Hypothalamus (tissue), 51 donors: Measurements from ENCODE around the gene CCDC27.

Experiments
- DNase-seq, 51 donors: peaks; one replicate each; lab custom pipeline; 2025; lab: John Stamatoyannopoulos, UW

CCDC27 gene

GRCh38 chr1:3750741-3751140, 1.5 kb upstream of the CCDC27 start:
- DNase-seq, result no peak

DNA sequence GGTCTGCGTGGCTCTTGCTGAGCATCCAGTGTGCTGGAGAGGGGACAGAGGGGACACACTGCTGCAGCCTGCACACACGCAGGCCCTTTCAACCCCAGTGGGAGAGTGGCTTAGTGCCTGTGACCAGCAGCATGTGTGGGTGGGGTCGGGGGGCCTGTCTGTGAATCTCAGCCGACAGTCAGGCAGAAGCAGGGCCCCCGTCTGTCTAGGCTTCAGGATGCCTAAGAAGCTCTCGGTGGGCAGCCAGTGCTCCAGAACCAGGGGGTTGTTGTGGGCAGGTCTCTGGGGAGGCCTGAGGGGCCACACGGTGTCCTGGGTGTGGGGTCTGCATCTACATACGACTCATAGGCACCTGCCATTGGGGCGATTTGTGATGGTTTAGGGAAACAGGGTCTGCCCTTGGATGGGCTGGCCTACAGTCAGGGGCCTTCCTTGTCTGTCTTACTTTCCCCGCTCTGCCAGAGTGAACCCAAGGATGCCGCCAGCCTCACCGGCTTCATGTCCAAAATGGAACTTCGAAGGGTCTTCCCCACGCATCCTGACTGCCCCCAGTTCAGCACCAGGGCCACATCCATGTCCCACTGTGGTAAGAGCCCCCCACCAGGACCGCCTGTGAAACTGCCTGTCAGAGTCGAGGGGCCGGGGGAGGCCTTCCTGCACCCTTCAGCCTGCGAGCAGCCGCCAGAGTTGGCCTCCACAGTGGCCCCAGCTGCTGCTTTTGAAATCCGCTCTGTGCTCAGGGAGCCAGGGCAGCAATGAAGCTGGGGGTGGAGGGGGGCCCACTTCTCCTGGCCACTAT, 1.6 kb downstream of the CCDC27 start:
- DNase-seq, result no peak

- no peak for DNase-seq
Observed at GRCh38 chr1:3756394-3756793, 4.1 kb downstream of the CCDC27 start.

- DNase-seq, result no peak
Observed at GRCh38 chr1:3759164-3759563, 6.9 kb downstream of the CCDC27 start.

DNA sequence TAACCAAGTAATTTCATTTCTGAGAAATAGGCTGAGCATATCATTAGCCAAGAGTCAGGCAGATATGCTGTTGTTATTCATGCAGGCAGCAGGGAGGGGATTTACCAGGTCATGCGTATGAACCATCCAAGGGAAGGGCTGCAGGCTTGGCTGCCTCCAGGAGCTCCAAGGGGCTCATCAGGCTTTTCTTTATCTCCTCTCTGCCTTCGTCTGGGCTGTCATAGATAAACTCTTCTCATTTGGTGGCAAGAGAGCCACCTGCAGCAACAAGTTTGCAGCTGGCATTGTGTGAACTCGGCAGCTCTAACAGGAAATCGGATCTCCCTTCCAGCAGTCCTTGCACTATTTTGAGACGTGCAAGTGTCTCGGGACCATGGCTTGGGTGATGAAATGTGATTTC, 7.5 kb downstream of the CCDC27 start:
- DNase-seq, result no peak

DNA sequence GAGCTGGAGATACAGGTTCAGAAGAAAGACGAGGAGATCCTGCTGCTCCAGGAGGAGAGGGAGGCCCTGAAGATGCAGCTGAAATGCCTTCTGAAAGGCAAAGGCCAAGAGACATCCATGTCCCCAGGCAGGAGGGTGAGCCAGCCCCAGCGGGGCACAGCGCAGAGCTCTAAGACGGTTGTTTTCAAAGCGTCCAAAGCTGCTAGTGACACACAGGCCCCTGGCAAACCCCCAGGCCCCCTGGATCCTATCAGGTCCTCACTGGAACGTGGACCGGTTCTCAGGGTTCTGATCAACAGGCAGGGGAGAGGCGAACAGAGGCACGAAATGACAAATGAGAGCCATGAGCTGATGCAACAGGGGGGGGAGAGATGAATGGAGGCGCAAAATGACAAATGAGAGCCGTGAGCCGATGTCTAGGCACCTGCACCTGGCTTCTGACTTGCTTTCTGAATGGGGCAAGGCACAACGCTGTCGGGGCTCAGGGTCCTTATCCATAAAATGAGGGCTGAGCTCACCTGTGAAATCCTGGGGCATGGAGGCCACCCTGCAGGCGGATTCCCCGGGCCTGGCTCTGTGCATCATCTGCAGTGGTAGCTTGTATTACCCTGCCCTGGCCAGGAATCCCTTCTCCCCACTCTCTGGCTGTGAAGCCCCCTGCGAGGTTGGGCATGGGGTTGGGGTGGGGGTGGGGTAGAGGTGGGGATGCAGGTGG, 9.2 kb downstream of the CCDC27 start:
- no peak for DNase-seq

DNA sequence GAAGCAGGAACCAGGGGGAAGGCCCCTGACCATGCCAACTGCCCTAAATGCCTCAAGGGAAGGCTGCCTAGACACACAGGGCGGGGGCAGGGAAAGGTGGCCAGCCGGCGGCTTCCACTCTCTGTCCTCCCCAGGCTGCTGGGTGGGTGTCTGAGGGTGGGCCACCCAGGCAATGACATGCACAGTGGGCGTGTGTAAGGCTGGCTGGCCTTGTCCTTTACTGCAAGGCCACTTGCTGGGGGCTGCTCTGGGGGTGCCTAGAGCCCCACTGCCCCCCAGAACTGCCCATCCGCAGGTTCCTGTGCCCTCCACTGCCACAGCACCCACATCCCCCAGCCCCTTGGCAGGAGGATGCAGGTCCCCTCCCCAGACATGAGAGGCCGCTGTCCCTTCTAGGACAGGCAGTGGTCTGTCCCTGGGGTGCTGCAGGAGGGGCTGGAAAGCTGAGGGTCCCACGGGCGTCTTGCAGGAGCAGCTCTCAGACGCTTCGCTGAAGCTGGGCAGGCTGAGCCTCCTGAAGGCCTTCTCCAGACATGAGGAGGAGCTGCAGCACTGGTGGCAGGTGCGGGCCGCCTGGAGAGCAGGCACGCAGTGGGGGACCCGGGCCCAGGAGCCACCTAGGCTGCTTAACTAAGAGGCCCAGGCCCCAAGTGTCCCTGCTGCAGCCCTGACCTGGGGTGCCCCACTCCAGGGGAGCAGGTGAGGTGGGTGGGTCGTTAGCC, 10.1 kb downstream of the CCDC27 start:
- no peak for DNase-seq

- DNase-seq, result no peak
Observed at GRCh38 chr1:3762873-3763228, 10.6 kb downstream of the CCDC27 start.

DNA sequence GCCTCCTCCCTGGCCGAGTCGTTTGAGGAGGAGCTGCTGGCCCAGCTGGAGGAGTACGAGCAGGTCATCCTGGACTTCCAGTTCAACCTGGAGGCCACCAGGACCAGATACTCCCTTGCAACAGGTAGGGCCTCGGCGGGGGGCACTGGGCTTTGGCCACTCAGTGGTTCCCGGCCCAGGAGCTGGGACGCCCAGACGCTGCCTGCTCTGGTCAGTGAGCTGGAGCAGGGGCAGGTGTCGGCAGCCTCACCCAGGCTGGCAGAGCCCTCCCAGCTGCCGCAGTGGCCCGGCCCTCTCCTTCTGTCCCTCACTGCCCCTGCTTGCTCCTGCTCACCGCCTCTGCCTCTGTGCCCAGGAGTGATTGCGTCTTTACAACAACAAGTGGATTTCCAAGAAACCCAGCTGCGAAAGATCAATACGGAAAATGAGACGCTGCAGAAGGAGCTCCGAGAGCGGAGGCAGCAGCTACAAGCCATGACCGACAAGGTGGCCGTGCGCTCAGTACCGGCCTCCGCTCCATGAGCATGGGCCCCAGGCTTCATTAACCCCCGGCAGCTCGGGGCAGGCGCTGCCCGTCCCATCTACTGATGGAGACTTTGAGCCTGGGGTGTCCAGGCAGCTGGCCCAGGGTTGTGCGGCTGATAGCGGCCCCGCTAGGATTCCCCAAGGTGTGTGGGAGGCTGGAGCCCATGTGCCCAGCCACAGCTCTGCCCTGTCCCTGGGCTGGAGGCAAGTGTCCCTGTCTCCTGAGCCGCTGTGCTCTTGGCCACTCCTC, 11.3 kb downstream of the CCDC27 start:
- no peak for DNase-seq

GRCh38 chr1:3767328-3767925, 15.2 kb downstream of the CCDC27 start:
- DNase-seq, result no peak

- no peak for DNase-seq
Observed at GRCh38 chr1:3768811-3769390, 16.7 kb downstream of the CCDC27 start.

- no peak for DNase-seq
Observed at GRCh38 chr1:3770047-3770765, 18.0 kb downstream of the CCDC27 start.

DNA sequence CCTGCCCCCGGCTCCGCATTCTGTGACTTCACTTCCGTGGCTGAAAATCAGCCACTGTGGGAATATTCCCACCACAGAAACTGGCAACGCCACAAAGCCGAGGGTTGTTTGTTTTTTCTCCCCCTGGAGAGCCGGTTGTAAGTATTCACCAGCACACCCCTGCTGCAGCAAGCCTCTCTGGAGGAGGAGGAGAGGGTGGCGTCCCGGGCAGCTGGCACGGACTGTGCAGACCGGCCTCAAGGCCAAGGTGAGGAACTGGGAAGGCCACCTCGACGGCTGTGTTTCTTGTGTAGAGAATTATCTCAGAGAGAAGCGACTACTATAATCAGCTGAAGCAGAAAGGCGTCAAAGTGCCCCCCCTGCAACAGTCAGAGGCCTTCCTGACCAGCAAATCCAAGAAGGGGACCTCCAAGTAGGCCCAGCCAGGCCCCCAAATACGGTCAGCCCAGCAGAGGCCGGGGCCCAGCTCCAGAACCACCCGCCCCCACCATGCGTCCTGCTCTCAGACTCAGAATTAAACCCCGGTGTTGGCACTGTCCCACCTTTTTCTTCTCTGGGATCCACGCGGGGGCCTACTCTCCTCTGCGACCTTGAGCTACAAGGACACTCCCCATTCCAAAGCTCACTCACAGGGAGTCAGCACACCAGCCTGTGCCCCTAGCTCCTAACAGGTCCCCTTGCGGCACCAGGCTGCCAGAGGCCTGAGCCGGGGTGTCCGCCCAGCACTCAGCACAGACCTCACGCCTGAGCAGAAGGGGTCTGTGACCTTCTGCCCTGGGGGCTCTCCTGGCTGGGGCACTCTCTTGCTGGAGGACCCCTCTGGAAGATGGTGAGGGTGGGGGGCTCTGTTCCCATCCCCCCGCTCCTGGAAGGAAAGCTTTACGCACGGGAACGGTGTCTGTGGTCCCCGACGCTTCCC, 19.1 kb downstream of the CCDC27 start:
- DNase-seq, result no peak

DNA sequence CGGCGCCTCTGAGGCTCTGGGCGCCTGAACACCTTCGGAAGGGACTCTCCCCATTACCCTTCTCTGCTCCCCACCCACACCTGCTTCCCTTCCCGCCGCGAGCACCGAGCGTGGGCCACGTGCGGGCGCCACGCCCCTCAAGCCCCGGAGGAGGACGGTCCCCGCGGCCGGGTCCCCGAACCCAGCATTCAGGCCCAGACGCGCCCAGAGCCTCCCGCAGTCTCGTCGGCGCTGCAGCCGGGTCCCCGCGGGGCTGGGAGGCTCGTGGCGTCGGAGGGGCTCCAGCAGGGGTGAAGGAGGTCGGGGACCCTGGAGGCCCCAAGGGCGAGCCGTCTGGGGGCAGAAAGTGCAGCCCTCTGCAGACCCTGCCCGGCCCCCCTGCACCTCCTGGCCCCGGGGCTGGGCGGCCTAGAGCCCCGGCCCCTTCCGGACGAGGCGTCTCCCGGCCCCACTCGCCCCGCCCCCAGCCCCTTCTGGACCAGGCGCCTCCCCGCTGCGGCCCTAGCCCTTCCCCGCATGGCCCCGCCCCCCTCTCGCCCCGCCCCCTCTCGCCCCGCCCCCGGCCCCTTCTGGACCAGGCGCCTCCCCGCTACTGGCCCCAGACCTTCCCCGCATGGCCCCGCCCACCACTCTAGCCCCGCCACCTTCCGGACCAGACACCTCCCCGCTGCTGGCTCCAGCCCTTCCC, 19.9 kb downstream of the CCDC27 start:
- peak in 45 of 51 donors; percentile 5 to 86 (median 55) for DNase-seq

DNA sequence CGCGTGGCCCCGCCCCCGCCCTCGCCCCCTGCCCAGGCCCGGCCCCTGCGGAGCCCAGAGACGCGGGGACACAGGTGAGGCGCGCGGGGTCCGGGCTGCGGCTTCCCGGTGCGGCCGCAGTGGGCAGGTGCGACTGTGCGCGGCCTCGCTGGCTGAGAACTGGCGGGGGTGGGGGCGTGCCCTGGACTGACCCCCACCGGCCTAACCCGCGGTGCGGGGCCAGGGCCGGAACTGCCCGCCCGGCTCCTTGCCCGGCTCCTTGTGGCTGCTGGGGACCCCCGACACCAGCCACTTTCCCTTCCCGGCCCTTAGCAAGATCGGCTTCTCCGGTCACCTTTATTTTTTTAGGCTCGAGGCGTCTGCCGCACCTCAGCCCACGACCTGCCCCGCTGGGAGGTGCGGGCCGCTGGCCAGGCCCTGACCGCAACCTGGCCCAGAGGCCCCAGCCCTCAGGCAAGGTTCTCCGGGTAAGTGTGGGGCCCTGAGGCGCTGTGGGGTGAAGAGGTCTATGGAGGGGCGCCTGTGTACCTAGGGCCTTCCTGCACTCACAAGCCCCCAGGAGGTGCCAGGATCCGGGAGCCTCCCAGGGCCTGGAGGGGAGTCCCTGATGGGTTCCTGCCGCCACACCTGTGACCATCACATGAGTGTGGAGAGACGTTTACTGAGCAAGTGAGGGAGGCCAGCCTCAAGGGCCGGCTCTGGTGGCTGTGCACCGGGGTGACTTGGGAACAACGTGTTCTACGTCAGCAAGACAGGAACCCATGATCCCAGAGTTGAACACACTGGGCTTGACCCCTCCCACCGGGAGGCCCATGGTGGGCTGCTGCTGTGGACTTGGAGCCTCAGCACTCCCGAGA, 20.7 kb downstream of the CCDC27 start, which contains the start of gene SMIM1:
Gene SMIM1 (plus strand): TSS at position 35 of the 857 bp plus-strand sequence. CDS start 2,625 bp downstream, outside the sequence.
- no peak for DNase-seq

- DNase-seq, result no peak
Observed at GRCh38 chr1:3773572-3774275, 21.5 kb downstream of the CCDC27 start.
